GM19023 (cell line): ENCODE data around the gene SLC22A2.

Experiments
- ATAC-seq: cut with Tn5 transposase; IDR thresholded peaks from one replicate; pipeline ENCODE4 v1.9.1; 2021; ENCODE audit warnings: mild to moderate bottlenecking, moderate library complexity; ENCODE audit not compliant: unreplicated experiment

The SLC22A2 gene

GRCh38 chr6:160218810-160219209, 39.8 kb downstream of the SLC22A2 start:
- ATAC-seq: no peak

- no peak for ATAC-seq
Measured at GRCh38 chr6:160217863-160218262, 40.8 kb downstream of the SLC22A2 start.

- ATAC-seq: no peak
Measured at GRCh38 chr6:160217073-160217472, 41.5 kb downstream of the SLC22A2 start.

GRCh38 chr6:160215232-160215631, 43.4 kb downstream of the SLC22A2 start:
- no peak for ATAC-seq

- no peak for ATAC-seq
Measured at GRCh38 chr6:160207618-160208017, 51.0 kb downstream of the SLC22A2 start.

GRCh38 chr6:160204710-160205109, 53.9 kb downstream of the SLC22A2 start:
- no peak for ATAC-seq

- no peak for ATAC-seq
Measured at GRCh38 chr6:160203953-160204352, 54.7 kb downstream of the SLC22A2 start.

GRCh38 chr6:160203522-160203921, 55.1 kb downstream of the SLC22A2 start:
- no peak for ATAC-seq

- no peak for ATAC-seq
Measured at GRCh38 chr6:160203076-160203475, 55.5 kb downstream of the SLC22A2 start.

- no peak for ATAC-seq
Measured at GRCh38 chr6:160202411-160202810, 56.2 kb downstream of the SLC22A2 start.

GRCh38 chr6:160201061-160201460, 57.6 kb downstream of the SLC22A2 start:
- ATAC-seq: no peak

GRCh38 chr6:160198606-160199211, 59.9 kb downstream of the SLC22A2 start:
- peak; percentile 90 for ATAC-seq

- ATAC-seq: no peak
Measured at GRCh38 chr6:160197662-160198061, 61.0 kb downstream of the SLC22A2 start.

GRCh38 chr6:160194808-160195207, 63.8 kb downstream of the SLC22A2 start:
- ATAC-seq: no peak

GRCh38 chr6:160192840-160193239, 65.8 kb downstream of the SLC22A2 start:
- no peak for ATAC-seq

- ATAC-seq: no peak
Measured at GRCh38 chr6:160190973-160191372, 67.6 kb downstream of the SLC22A2 start.

- no peak for ATAC-seq
Measured at GRCh38 chr6:160190081-160190480, 68.5 kb downstream of the SLC22A2 start.

- no peak for ATAC-seq
Measured at GRCh38 chr6:160188773-160189172, 69.8 kb downstream of the SLC22A2 start.

GRCh38 chr6:160180706-160181105, 77.9 kb downstream of the SLC22A2 start:
- no peak for ATAC-seq

- ATAC-seq: no peak
Measured at GRCh38 chr6:160178271-160178670, 80.3 kb downstream of the SLC22A2 start.

GRCh38 chr6:160177220-160177619, 81.4 kb downstream of the SLC22A2 start:
- ATAC-seq: no peak

GRCh38 chr6:160174681-160175080, 83.9 kb downstream of the SLC22A2 start:
- no peak for ATAC-seq

GRCh38 chr6:160173806-160174527, 84.7 kb downstream of the SLC22A2 start:
- ATAC-seq: no peak
